ENCODE data around the gene BLOC1S5. TPM values are rescaled to one million over a fixed set of nuclear protein-coding genes. Genes with fewer than 3 reads are reported as not detected.

Gene BLOC1S5
- total and polyA plus RNA-seq, 2 of the 8 experiments (the other 6 are each of a cell fraction or from before 2014, with no cell fraction given): 3.4 to 17.2 TPM

DNA sequence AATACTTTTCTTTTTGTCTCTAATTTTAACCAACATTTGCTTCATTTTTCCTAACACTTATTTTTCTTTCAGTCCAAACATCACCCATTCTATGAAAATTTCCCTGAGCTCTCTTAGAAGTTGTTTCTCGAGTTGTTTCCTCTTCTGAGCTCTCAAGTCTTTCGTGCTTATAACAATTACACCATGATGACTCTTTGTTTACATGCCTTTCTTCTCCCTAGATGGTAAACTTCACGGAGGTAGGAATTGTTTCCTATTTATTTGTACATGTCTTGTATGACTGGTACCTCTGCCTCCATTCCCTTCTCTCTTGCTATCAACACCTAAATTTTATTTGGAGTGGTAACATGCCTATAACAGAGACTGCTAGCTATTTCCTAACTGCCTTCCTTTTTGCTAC lies 6.4 kb downstream of the BLOC1S5 start (continued):
- TF ChIP-seq TAF7 (optimal IDR thresholded peaks at IDR 0.05; ENCODE audit: borderline replicate concordance, low read depth, low read length): no peak
